NCI-H1436 (cell line): ENCODE results near the gene PRR3.

Experiments used
- DNase-seq: peaks from one replicate; lab custom pipeline; 2025; lab: John Stamatoyannopoulos, UW

PRR3 gene

GRCh38 chr6:30571762-30572082 lies 14.6 kb downstream of the PRR3 start:
- no peak for DNase-seq

- no peak for DNase-seq
Measured at GRCh38 chr6:30572148-30572547, 15.1 kb downstream of the PRR3 start.

- no peak for DNase-seq
Measured at GRCh38 chr6:30573113-30573512, 16.0 kb downstream of the PRR3 start.

- no peak for DNase-seq
Measured at GRCh38 chr6:30578051-30578450, 21.0 kb downstream of the PRR3 start.

GRCh38 chr6:30583921-30584320 lies 26.8 kb downstream of the PRR3 start:
- DNase-seq, result no peak

GRCh38 chr6:30589754-30590358 lies 32.8 kb downstream of the PRR3 start:
- no peak for DNase-seq

GRCh38 chr6:30590509-30590908 lies 33.4 kb downstream of the PRR3 start:
- no peak for DNase-seq

- no peak for DNase-seq
Measured at GRCh38 chr6:30591008-30591407, 33.9 kb downstream of the PRR3 start.

- DNase-seq, result no peak
Measured at GRCh38 chr6:30592287-30592686, 35.2 kb downstream of the PRR3 start.

GRCh38 chr6:30597315-30598144 lies 40.4 kb downstream of the PRR3 start:
- DNase-seq, result peak; percentile 60

GRCh38 chr6:30598912-30599624 lies 42.0 kb downstream of the PRR3 start:
- DNase-seq, result no peak

GRCh38 chr6:30599625-30600324 lies 42.7 kb downstream of the PRR3 start:
- no peak for DNase-seq

- no peak for DNase-seq
Measured at GRCh38 chr6:30600451-30600961, 43.4 kb downstream of the PRR3 start.

- DNase-seq, result no peak
Measured at GRCh38 chr6:30601436-30601814, 44.3 kb downstream of the PRR3 start.

- DNase-seq, result no peak
Measured at GRCh38 chr6:30601815-30602641, 44.9 kb downstream of the PRR3 start.

- DNase-seq, result no peak
Measured at GRCh38 chr6:30603961-30604360, 46.9 kb downstream of the PRR3 start.

- no peak for DNase-seq
Measured at GRCh38 chr6:30610065-30610464, 53.0 kb downstream of the PRR3 start.

- no peak for DNase-seq
Measured at GRCh38 chr6:30611150-30611855, 54.2 kb downstream of the PRR3 start.

- DNase-seq, result no peak
Measured at GRCh38 chr6:30611856-30612194, 54.7 kb downstream of the PRR3 start.

- no peak for DNase-seq
Measured at GRCh38 chr6:30612213-30612612, 55.1 kb downstream of the PRR3 start.

- no peak for DNase-seq
Measured at GRCh38 chr6:30612687-30613248, 55.7 kb downstream of the PRR3 start.
